HepG2 (cell line): Measurements from ENCODE around the gene PASK. TPM values are rescaled to one million over a fixed set of nuclear protein-coding genes. Genes with fewer than 3 reads are reported as not detected.
A peak's percentile ranks its signal among the peaks of the same experiment; 100 is the strongest.

Experiments used
- FLYWCH1 ChIP-seq: sonication (generic); formaldehyde crosslinking; IDR thresholded peaks from 2 replicates; pipeline ENCODE4 v1.8.1; 2023; ENCODE audit warnings: mild to moderate bottlenecking, missing genetic modification reagents
- FOXA1 ChIP-seq, 2 experiments: fragments of 450-650 bp in 1 of 2; sonication (generic) in 1 of 2; formaldehyde crosslinking in 1 of 2; IDR thresholded peaks; 2 replicates each; pipeline versions ENCODE4 v1.4.0 to v1.6.1; 2016 to 2020; ENCODE audit warnings: missing genetic modification reagents in 1 of 2
- FOXP1 ChIP-seq, 2 experiments: fragments of 450-650 bp in 1 of 2; IDR thresholded peaks; 2 replicates each; pipeline ENCODE4 v1.6.1; 2017 to 2018; ENCODE audit warnings: antibody characterized with exemption in 1 of 2
- GATA4 ChIP-seq: sonication (generic); IDR thresholded peaks from 2 replicates; pipeline ENCODE4 v1.6.1; 2016; ENCODE audit warnings: antibody characterized with exemption, low read depth, borderline replicate concordance
- GATAD2A ChIP-seq: IDR thresholded peaks from 2 replicates; pipeline ENCODE4 v1.6.1; 2016
- HNRNPK ChIP-seq: fragments of 200-400 bp; formaldehyde crosslinking; IDR thresholded peaks from 2 replicates; pipeline ENCODE4 v1.6.1; 2018; ENCODE audit warnings: low read length, low read depth, moderate library complexity, mild to moderate bottlenecking; ENCODE audit not compliant: poor library complexity, severe bottlenecking
- HOXD1 ChIP-seq: sonication (generic); formaldehyde crosslinking; IDR thresholded peaks from 2 replicates; pipeline ENCODE4 v1.5.0; 2020; ENCODE audit warnings: missing genetic modification reagents
- JARID2 ChIP-seq: sonication (generic); formaldehyde crosslinking; IDR thresholded peaks from 2 replicates; pipeline ENCODE4 v1.8.1; 2023; ENCODE audit warnings: missing genetic modification reagents, inconsistent platforms; ENCODE audit not compliant: insufficient replicate concordance
- KDM5A ChIP-seq: fragments of 200-600 bp; sonication (generic); IDR thresholded peaks from 2 replicates; pipeline ENCODE4 v1.7.0; 2018; ENCODE audit warnings: antibody characterized with exemption, mild to moderate bottlenecking, low read length, borderline replicate concordance
- KMT2A ChIP-seq: sonication (generic); formaldehyde crosslinking; IDR thresholded peaks from 2 replicates; pipeline ENCODE4 v1.4.0; 2020; ENCODE audit warnings: missing genetic modification reagents
- MED13 ChIP-seq: sonication (generic); formaldehyde crosslinking; IDR thresholded peaks from 2 replicates; pipeline ENCODE4 v1.5.0; 2020; ENCODE audit warnings: missing genetic modification reagents
- MIER2 ChIP-seq: IDR thresholded peaks from 2 replicates; pipeline ENCODE4 v1.6.1; 2016; ENCODE audit warnings: missing biosample characterization, missing genetic modification reagents
- NPAS2 ChIP-seq: sonication (generic); formaldehyde crosslinking; IDR thresholded peaks from 2 replicates; pipeline ENCODE4 v1.8.0; 2022; ENCODE audit warnings: mild to moderate bottlenecking, missing genetic modification reagents, borderline replicate concordance
- PAWR ChIP-seq: sonication (generic); formaldehyde crosslinking; IDR thresholded peaks from 2 replicates; pipeline ENCODE4 v1.4.0; 2020; ENCODE audit warnings: missing genetic modification reagents, mild to moderate bottlenecking, borderline replicate concordance
- RBFOX2 ChIP-seq: fragments of 200-400 bp; formaldehyde crosslinking; IDR thresholded peaks from 2 replicates; pipeline ENCODE4 v1.6.1; 2017; ENCODE audit warnings: low read depth, mild to moderate bottlenecking, low read length
- RFX5 ChIP-seq: IDR thresholded peaks from 2 replicates; pipeline ENCODE4 v1.6.1; 2011; ENCODE audit warnings: low read depth, low read length, improper control_type of control experiment
- RNF2 ChIP-seq: fragments of 450-650 bp; conservative IDR thresholded peaks from 2 replicates; pipeline ENCODE4 v1.6.1; 2016; ENCODE audit warnings: low read depth
- SIN3A ChIP-seq: IDR thresholded peaks from 2 replicates; pipeline ENCODE4 v1.6.1; 2011; ENCODE audit warnings: low read depth, mild to moderate bottlenecking, control low read depth, low read length, borderline replicate concordance
- SUZ12 ChIP-seq: fragments of 150-350 bp; IDR thresholded peaks from 2 replicates; pipeline ENCODE4 v1.6.1; 2014; ENCODE audit warnings: low read depth, low read length
- TOPORS ChIP-seq: sonication (generic); formaldehyde crosslinking; IDR thresholded peaks from 2 replicates; pipeline ENCODE4 v1.8.0; 2023; ENCODE audit warnings: mild to moderate bottlenecking, missing genetic modification reagents
- ZC3H13 ChIP-seq: sonication (generic); formaldehyde crosslinking; IDR thresholded peaks from 2 replicates; pipeline ENCODE4 v1.8.1; 2023; ENCODE audit warnings: mild to moderate bottlenecking, missing genetic modification reagents, moderate library complexity
- ZNF121 ChIP-seq: sonication (generic); formaldehyde crosslinking; IDR thresholded peaks from 2 replicates; pipeline ENCODE4 v1.5.0; 2020; ENCODE audit warnings: mild to moderate bottlenecking, missing genetic modification reagents
- ZNF337 ChIP-seq: sonication (generic); formaldehyde crosslinking; IDR thresholded peaks from 2 replicates; pipeline ENCODE4 v1.5.1; 2020; ENCODE audit warnings: missing genetic modification reagents, low read depth, mild to moderate bottlenecking, borderline replicate concordance
- ZNF350 ChIP-seq: sonication (generic); formaldehyde crosslinking; IDR thresholded peaks from 2 replicates; pipeline ENCODE4 v1.4.0; 2020; ENCODE audit warnings: mild to moderate bottlenecking, low read depth, missing genetic modification reagents, borderline replicate concordance
- ZNF589 ChIP-seq: sonication (generic); formaldehyde crosslinking; conservative IDR thresholded peaks from 2 replicates; pipeline ENCODE4 v1.8.0; 2022; ENCODE audit warnings: mild to moderate bottlenecking, moderate library complexity, missing genetic modification reagents
- ZNF720 ChIP-seq: sonication (generic); formaldehyde crosslinking; IDR thresholded peaks from 2 replicates; pipeline ENCODE4 v1.4.0; 2020; ENCODE audit warnings: missing genetic modification reagents
- ZNF749 ChIP-seq: sonication (generic); formaldehyde crosslinking; IDR thresholded peaks from 2 replicates; pipeline ENCODE4 v1.8.0; 2022; ENCODE audit warnings: mild to moderate bottlenecking, missing genetic modification reagents, moderate library complexity, borderline replicate concordance
- ZSCAN20 ChIP-seq: sonication (generic); formaldehyde crosslinking; IDR thresholded peaks from 2 replicates; pipeline ENCODE4 v1.4.0; 2020; ENCODE audit warnings: missing genetic modification reagents, mild to moderate bottlenecking, borderline replicate concordance
- ZSCAN9 ChIP-seq: IDR thresholded peaks from 2 replicates; pipeline ENCODE4 v1.6.1; 2016; ENCODE audit warnings: borderline replicate concordance
- polyA plus RNA-seq, 8 experiments: library from polyadenylated mRNA; depleted of rRNA in 3 of 8; stranded (reverse) in 7 of 8; unstranded in 1 of 8; fragments of >200 nt; fragmentation: Illumina TruSeq in 4 of 8; extraction: Trizol in 4 of 8; gene quantifications; 2 replicates each; pipeline versions ENCODE4 v1.2.1 to v1.2.3, GENCODE V29; 2011 to 2016; ENCODE audit warnings: low read depth in 4 of 8, missing spikeins in 1 of 8, mixed read lengths in 1 of 8; ENCODE audit not compliant: insufficient read depth in 1 of 8
- total RNA-seq, 5 experiments: library from RNA; depleted of rRNA; stranded (reverse); fragments of >200 nt; fragmentation: Illumina TruSeq; extraction: Trizol; gene quantifications; 2 replicates each; pipeline ENCODE4 v1.2.3, GENCODE V29; 2016; ENCODE audit warnings: low read depth in 1 of 5
- TF ChIP-seq, protein P1 (sequence below): sonication (generic); formaldehyde crosslinking; IDR thresholded peaks from 2 replicates; pipeline ENCODE4 v1.8.1; 2023; ENCODE audit warnings: missing genetic modification reagents, inconsistent platforms, borderline replicate concordance

PASK gene
- total and polyA plus RNA-seq, 2 of the 13 experiments (the other 11 are each of a cell fraction or from before 2014, with no cell fraction given): 6.9 to 17.0 TPM

DNA sequence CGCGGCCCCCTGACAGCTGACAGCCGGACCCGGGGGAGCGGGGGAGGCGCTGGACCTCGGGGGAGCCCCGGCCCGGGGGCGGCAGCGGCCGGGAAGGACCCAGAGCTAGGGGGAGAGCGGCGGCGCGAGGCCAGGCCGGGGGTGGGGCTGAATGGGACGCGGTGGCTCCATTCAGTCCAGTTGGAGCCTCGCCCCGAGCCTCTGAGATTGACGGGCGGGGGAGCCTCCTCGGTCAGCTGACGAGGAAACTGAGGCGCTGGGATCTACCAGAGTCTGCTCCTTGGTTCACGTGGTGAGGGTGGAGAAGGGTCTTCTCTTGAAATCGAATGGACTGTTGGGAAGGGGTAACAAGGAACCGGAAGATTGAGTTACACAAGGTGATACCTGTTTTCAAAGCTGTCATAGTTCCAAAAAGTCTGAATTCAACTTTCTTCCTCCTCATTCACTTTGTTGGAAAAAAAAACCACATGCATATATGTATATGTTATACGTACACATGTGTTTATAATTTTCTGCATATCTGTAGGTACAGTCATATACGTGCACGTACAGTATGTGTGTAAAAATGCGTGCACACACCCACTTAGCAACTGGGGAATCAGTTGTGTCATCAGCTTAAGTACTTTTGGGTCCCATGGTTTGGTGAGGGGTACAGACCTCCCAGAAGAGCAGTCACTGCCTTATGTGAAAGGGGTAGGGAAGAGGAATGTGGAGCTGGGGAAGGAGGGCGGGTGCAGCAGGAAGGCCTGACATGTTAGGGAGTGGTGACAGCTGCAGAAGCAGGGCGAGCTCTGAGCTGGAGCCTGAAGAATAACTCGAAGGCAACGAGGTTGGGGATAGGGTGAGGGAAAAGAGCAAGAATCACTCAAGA, 1.6 kb upstream of the PASK start (continued):
- TF ChIP-seq RNF2 (no peak), GATA4 (no peak), SUZ12 (no peak), PAWR (no peak), ZNF589 (CRISPR knock-in tag) (peak; percentile 70; the same call in 1 of the 2 replicates), GATAD2A (no peak), ZNF720 (CRISPR knock-in tag) (no peak), KDM5A (peak; percentile 94; the same call in 1 of the 2 replicates), MIER2 (no peak), MED13 (CRISPR knock-in tag) (no peak), ZNF121 (CRISPR knock-in tag) (no peak), SIN3A (no peak), FOXP1 (IDR thresholded peaks at IDR 0.05) (no peak), FOXP1 (CRISPR knock-in tag; IDR thresholded peaks at IDR 0.05) (no peak), FOXA1 (IDR thresholded peaks at IDR 0.05) (no peak), FOXA1 (CRISPR knock-in tag; IDR thresholded peaks at IDR 0.05) (0 out of 2 replicates have a peak, but pooled peaks have one; percentile 28), HOXD1 (CRISPR knock-in tag) (no peak), RBFOX2 (peak; percentile 62), KMT2A (CRISPR knock-in tag) (0 out of 2 replicates have a peak, but pooled peaks have one; percentile 22), FLYWCH1 (CRISPR knock-in tag) (no peak), ZSCAN20 (CRISPR knock-in tag) (peak; percentile 66; the same call in 1 of the 2 replicates), ZNF337 (CRISPR knock-in tag) (no peak), JARID2 (CRISPR knock-in tag) (no peak), HNRNPK (peak; percentile 3), ZNF350 (CRISPR knock-in tag) (no peak), RFX5 (no peak), NPAS2 (CRISPR knock-in tag) (0 out of 2 replicates have a peak, but pooled peaks have one; percentile 53), ZSCAN9 (CRISPR knock-in tag) (0 out of 2 replicates have a peak, but pooled peaks have one; percentile 8), ZC3H13 (CRISPR knock-in tag) (peak; percentile 52; the same call in 1 of the 2 replicates), TOPORS (CRISPR knock-in tag) (peak; percentile 11; the same call in 1 of the 2 replicates), ZNF749 (peak; percentile 11; the same call in 1 of the 2 replicates)
- TF ChIP-seq, protein P1, sequence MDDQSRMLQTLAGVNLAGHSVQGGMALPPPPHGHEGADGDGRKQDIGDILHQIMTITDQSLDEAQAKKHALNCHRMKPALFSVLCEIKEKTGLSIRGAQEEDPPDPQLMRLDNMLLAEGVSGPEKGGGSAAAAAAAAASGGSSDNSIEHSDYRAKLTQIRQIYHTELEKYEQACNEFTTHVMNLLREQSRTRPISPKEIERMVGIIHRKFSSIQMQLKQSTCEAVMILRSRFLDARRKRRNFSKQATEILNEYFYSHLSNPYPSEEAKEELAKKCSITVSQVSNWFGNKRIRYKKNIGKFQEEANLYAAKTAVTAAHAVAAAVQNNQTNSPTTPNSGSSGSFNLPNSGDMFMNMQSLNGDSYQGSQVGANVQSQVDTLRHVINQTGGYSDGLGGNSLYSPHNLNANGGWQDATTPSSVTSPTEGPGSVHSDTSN (CRISPR knock-in tag): no peak
